ENCODE data around the gene GABARAPL1. TPM values are rescaled to one million over a fixed set of nuclear protein-coding genes. Genes with fewer than 3 reads are reported as not detected.

GABARAPL1 gene
- total and polyA plus RNA-seq, 11 donors: 126 to 790 (median 280) TPM

DNA sequence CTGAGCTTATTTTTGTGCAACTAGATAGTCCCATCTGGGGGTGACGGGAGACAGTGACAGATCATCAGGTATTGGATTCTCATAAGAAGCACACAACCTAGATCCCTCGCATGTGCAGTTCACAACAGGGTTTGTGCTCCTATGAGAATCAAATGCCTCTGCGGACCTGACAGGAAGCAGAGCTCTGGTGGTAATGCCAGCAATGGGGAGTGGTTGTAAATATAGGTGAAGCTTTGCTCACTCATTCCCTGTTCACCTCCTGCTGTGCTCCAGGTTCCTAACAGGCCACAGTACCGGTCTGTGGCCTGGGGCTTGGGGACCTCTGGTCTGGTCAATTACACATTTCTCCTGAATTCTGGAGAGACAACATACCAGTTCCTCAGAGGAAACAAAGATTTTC lies 39.0 kb downstream of the GABARAPL1 start:
- no peaks in the 10 kb centered on the region for H3K27me3 ChIP-seq
- H3K9me3 ChIP-seq: peaks cover 0 to 22% (median 6%) of the 10 kb centered on the region in 12 donors
- 91 to 98% (median 93%) methylated on average over 4 of the region's 4 CpGs for WGBS, 4 donors
- H3K4me1 ChIP-seq: no peaks in the 10 kb centered on the region
- intact Hi-C loops (cut with DNase I): no loop called here
- TF ChIP-seq, protein P1, sequence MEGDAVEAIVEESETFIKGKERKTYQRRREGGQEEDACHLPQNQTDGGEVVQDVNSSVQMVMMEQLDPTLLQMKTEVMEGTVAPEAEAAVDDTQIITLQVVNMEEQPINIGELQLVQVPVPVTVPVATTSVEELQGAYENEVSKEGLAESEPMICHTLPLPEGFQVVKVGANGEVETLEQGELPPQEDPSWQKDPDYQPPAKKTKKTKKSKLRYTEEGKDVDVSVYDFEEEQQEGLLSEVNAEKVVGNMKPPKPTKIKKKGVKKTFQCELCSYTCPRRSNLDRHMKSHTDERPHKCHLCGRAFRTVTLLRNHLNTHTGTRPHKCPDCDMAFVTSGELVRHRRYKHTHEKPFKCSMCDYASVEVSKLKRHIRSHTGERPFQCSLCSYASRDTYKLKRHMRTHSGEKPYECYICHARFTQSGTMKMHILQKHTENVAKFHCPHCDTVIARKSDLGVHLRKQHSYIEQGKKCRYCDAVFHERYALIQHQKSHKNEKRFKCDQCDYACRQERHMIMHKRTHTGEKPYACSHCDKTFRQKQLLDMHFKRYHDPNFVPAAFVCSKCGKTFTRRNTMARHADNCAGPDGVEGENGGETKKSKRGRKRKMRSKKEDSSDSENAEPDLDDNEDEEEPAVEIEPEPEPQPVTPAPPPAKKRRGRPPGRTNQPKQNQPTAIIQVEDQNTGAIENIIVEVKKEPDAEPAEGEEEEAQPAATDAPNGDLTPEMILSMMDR (IDR thresholded peaks at IDR 0.05): no peak
- TF ChIP-seq POLR2A (IDR thresholded peaks at IDR 0.05): no peak
- H3K36me3 ChIP-seq: no peaks in the 10 kb centered on the region
- DNase-seq: no peak
- ATAC-seq: no peak
- H3K27ac ChIP-seq: no peak overlapping the region
- H3K4me3 ChIP-seq: no peak overlapping the region

DNA sequence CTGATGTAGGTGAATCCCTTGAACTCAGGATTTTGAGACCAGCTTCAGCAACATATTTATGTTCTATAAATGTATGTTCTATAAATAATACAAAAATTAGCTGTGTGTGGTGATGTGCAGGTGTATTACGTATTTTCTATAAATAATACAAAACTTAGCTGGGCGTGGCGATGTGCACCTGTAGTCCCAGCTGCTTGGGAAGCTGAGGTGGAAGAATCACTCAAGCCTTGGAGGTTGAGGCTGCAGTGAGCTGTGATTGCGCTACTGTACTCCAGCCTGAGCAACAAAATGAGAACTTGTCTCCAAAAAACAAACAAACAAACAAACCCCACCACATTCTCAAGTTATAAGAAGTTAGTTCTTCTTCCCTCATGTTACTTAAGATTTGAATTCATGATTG lies 39.5 kb downstream of the GABARAPL1 start:
- intact Hi-C loops (cut with DNase I): no loop called here
- TF ChIP-seq, protein P1 (IDR thresholded peaks at IDR 0.05): no peak
- no peak for TF ChIP-seq POLR2A (IDR thresholded peaks at IDR 0.05)
- H3K27ac ChIP-seq: no peak overlapping the region
- H3K36me3 ChIP-seq: no peaks in the 10 kb centered on the region
- H3K9me3 ChIP-seq: peaks cover 0 to 26% (median 6%) of the 10 kb centered on the region in 12 donors
- DNase-seq (no peak), ATAC-seq (no peak)
- 93 to 97% (median 97%) methylated on average over 4 of the region's 4 CpGs for WGBS, 4 donors
- no peak overlapping the region for H3K4me3 ChIP-seq
- no peaks in the 10 kb centered on the region for H3K27me3 ChIP-seq
- H3K4me1 ChIP-seq: no peaks in the 10 kb centered on the region

DNA sequence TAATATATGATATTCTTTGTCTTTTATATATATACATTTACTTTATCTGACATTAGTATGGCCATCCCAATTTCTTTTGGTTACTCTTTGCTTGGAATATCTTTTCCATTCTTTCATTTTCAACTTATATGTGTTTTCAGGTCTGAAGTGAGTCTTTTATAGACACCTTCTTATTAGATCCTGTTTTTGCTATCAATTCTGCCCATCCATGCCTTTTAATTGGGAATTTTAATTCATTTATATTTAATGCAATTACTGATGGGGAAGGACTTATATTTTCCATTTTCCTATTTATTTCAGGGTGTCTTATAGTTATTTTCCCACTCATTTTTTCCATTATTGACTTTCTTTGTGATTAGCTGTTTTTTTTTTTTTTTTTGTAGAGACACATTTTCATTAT lies 43.4 kb downstream of the GABARAPL1 start:
- Histone ChIP-seq H3K4me1 (no peaks in the 10 kb centered on the region), H3K9me3 (peaks cover 0 to 26% (median 6%) of the 10 kb centered on the region in 12 donors), H3K36me3 (no peaks in the 10 kb centered on the region), H3K27ac (no peak overlapping the region), H3K27me3 (no peaks in the 10 kb centered on the region), H3K4me3 (no peak overlapping the region)
- TF ChIP-seq, protein P1 (IDR thresholded peaks at IDR 0.05): no peak
- no peak for TF ChIP-seq POLR2A (IDR thresholded peaks at IDR 0.05)
- intact Hi-C loops (cut with DNase I): no loop called here
- ATAC-seq: no peak
- DNase-seq: no peak

DNA sequence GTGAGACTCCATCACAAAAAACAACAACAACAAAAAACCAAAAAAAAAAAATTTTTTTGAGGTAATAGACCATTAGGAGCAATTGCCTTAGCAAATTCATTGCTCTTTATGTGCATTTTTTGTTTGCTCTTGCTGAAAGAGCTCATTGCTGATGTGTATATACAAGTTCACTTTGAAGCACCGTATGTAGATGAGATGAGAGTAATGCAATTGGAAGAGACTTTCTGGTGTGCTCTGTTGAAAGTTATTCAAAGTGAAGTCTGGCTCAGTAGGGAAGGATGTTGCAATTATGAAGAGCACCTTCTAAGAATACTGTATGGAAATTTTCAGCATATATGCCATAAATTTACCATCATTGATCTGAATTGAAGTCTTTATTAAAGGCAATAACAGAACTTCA lies 48.2 kb downstream of the GABARAPL1 start:
- H3K36me3 ChIP-seq: no peaks in the 10 kb centered on the region
- DNase-seq: no peak
- no peak overlapping the region for H3K27ac ChIP-seq
- H3K9me3 ChIP-seq: peaks cover 0 to 11% (median 2%) of the 10 kb centered on the region in 12 donors
- H3K27me3 ChIP-seq: no peaks in the 10 kb centered on the region
- H3K4me1 ChIP-seq: no peaks in the 10 kb centered on the region
- no peak for ATAC-seq
- 0 to 92% (median 27%) methylated on average over 1 of the region's 1 CpG for WGBS, 4 donors
- intact Hi-C loops (cut with DNase I): no loop called here
- TF ChIP-seq POLR2A (IDR thresholded peaks at IDR 0.05): no peak
- TF ChIP-seq, protein P1 (IDR thresholded peaks at IDR 0.05): no peak
- H3K4me3 ChIP-seq: no peak overlapping the region

All from heart left ventricle (tissue), 16 donors.